ES-I3 (cell line): ENCODE results near the gene SMIM5.

Source experiments
- H3K36me3 ChIP-seq: 2 replicates; pipeline ENCODE4 v1.6.1; 2013; ENCODE audit warnings: mild to moderate bottlenecking, low read length, control low read depth, moderate library complexity; ENCODE audit not compliant: insufficient read depth
- H3K4me1 ChIP-seq: 2 replicates; pipeline ENCODE4 v1.6.1; 2013; ENCODE audit warnings: mild to moderate bottlenecking, control low read depth, low read length; ENCODE audit not compliant: insufficient read depth
- H3K9ac ChIP-seq: 2 replicates; pipeline ENCODE4 v1.6.1; 2013; ENCODE audit warnings: low read depth, mild to moderate bottlenecking, low read length, moderate library complexity
- H3K9me3 ChIP-seq: 2 replicates; pipeline ENCODE4 v1.6.1; 2013; ENCODE audit warnings: mild to moderate bottlenecking, low read length, moderate library complexity; ENCODE audit not compliant: control insufficient read depth, insufficient read depth

The SMIM5 gene

DNA sequence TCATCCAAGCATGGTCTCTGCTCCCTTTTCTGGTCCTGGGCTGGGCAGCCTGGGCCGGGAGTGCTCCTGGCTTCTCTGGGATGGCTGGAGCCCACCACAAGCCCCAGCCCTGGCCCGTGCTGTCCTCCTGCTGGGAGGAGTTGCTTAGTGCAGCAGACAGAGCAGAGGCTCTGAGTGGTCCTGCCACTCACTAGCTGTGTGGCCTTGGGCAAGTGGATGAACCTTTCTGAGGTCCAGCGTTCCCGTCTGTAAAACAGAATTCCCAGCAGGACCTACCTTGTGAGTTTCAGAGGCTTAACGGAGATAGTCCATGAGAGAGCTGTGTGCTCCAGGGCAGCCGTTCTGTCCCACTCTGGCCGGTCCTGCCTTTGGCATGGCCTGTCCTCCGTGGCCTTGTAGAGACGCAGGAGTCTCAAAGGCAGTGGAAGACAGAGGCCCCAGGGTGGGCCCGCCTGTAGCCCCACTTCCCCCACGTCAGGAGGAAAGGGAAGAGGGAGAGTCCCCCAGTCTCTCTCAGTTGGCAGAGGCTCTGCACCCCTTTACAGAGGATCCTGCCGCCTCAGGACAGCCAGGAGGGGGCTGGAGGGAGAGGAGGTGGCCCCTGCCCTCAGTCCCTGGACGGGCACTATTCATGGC, 37.8 kb upstream of the SMIM5 start:
- Histone ChIP-seq H3K36me3 (no peaks in the 10 kb centered on the region), H3K9me3 (no peaks in the 10 kb centered on the region), H3K9ac (no peak overlapping the region), H3K4me1 (no peaks in the 10 kb centered on the region)

DNA sequence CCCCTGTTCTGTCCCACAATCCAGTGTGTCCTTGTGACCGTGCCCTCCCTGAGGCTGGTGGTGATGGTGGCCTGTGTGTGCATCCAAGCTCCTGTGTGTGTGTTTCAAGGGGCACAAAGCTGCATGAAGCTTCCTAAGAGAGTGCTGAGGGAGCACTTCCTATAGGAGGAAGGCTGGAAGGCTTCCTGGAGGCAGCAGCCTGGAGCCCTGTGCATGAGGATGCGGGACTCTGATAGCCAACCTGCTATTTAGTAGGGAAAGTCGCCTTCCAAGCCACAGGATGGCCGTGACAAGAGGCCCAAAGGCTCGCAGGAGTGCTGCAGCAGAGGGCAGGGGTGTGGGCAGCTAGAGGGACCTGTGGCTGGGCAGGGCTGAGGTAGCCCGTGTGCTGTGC, 37.3 kb upstream of the SMIM5 start:
- no peak overlapping the region for H3K9ac ChIP-seq

DNA sequence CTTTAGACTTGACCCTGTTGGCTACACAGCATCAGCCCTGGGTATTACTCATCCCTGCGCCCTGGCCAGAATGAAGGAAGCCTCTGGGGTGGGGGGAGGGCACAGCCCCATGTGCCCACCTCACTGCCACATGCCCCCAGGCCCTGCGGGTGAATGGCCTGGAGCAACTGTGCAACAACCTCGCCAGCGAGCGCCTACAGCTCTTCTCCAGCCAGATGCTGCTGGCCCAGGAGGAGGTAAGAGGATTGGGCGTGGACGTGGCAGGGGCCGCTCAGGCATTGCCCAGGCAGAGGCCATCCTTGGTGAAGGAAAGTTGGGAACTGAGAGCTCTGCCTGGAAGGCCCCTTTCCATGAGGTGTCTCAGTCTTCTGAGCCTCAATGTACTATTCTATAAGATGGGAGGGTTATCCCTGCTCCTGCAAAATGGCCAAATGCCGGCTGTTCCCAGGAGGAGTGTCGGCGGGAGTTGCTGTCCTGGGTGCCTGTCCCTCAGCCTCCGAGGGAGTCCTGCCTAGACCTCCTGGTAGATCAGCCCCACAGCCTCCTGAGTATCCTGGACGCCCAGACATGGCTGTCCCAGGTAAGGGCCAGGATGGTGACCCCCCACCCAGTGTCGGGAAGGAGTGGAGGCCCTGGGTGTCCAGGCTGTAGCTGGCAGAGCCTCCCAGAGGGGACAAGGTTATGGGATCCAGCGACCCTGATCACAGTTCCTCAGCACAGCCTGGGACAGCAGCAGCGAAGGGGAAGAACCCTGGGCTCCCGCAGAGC, 36.7 kb upstream of the SMIM5 start:
- Histone ChIP-seq H3K36me3 (no peaks in the 10 kb centered on the region), H3K4me1 (no peaks in the 10 kb centered on the region), H3K9me3 (no peaks in the 10 kb centered on the region), H3K9ac (no peak overlapping the region)

More for the DNA sequence above, 37.3 kb upstream of the SMIM5 start:
- H3K9me3 ChIP-seq: no peaks in the 10 kb centered on the region
- H3K4me1 ChIP-seq: no peaks in the 10 kb centered on the region
- H3K36me3 ChIP-seq: no peaks in the 10 kb centered on the region

DNA sequence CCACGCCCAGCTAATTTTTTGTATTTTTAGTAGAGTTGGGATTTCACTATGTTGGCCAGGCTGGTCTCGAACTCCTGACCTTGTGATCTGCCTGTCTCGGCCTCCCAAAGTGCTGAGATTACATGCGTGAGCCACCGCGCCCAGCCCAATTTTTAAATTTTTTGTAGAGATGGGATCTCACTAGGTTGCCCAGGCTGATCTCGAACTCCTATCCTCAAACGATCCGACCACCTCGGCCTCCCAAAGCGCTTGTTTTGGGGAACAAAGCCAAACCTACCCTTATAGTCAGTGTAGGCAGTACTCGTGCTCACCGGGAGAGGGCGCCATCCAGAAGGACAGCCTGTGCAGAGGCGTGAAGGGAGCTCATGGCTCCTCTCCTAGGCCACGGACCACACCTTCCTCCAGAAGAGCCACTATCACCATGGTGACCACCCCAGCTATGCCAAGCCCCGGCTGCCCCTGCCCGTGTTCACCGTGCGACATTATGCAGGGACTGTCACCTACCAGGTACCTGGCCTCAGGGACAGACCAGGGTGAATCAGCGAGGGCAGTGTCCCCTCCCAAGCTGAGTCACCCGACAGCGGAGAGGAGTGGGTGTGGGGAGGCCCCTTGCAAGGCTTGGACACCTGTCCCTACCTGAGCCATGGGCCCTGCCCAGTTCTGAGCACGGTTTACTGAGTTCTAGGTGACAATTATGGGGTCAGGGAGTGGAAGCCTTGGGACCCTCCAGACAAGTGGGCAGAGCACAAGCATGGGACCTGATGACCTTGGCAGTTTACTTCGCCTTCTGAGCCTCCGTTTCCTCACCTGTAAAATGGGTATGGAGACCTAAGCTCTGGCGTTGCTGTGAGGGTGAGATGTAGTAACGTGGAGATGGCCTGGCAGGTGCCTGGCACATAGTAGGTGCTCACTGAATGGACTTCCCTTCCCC, 31.9 kb upstream of the SMIM5 start:
- Histone ChIP-seq H3K9me3 (no peaks in the 10 kb centered on the region), H3K9ac (no peak overlapping the region), H3K36me3 (no peaks in the 10 kb centered on the region), H3K4me1 (no peaks in the 10 kb centered on the region)

DNA sequence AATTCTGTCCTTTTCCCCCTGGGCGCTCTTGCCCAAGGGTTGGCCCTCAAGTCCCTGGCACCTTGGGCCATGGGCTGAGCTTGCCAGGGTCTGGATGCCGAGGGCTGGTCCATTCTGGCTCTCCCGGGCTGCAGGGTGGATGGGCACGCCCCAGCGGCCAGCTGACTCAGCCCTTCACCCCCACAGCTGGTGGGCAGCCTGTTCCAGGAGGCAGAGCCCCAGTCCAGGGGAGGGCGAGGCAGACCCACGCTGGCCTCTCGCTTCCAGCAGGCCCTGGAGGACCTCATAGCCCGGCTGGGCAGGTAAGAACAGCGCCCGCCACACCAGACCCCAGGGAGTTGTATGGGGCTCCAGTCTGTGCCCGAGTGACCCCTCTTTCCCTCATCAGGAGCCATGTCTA, 30.6 kb upstream of the SMIM5 start:
- Histone ChIP-seq H3K4me1 (no peaks in the 10 kb centered on the region), H3K9me3 (no peaks in the 10 kb centered on the region), H3K36me3 (no peaks in the 10 kb centered on the region), H3K9ac (no peak overlapping the region)

DNA sequence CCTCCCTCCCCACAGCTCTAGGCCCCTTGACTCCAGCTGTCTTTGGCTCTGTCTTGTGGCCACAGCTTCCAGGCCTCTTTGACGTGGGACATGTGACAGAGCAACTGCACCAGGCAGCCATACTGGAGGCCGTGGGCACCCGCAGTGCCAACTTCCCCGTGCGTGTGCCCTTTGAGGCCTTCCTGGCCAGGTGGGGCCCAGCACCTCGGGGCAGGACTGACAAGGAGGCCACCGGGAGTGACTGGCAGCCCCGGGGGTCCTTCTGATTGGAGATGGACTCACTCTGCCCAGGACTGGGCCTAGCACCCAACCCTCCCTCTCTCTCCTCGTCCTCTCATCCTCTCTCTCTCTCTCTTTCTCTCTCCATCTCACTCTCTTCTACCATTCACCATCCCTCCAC, 30.1 kb upstream of the SMIM5 start:
- no peaks in the 10 kb centered on the region for H3K9me3 ChIP-seq
- H3K9ac ChIP-seq: no peak overlapping the region
- no peaks in the 10 kb centered on the region for H3K4me1 ChIP-seq
- no peaks in the 10 kb centered on the region for H3K36me3 ChIP-seq

DNA sequence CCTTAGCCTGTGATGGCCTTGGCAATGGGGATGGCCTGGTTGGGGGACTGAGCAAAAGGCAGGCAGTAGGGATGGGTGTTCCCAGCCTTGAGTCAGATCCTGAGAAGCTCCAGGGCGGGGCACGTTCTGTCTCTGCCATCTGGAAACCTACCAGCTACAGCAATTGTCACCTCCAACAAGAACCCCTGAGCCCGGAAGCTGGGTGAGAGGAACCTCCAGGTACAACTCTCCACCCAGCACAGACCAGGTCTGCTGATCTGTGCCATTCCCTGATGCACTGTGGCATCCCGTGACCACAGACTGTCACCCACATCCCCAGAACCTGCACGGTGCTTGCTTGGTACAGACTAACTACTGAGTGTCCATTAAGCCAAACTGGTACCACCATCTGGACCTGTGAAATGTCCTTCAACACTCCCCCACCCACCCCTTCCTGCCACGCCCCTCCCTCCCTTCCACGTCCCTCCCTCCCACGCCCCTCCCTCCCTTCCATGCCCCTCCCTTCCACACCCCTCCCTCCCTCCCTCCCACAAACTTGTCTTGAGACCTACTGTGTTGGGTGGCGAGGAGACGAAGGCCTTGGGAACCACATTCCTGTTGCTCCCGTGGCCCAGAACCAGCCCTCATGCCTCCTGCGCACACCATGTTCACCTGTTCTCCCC, 29.1 kb upstream of the SMIM5 start:
- H3K36me3 ChIP-seq: no peaks in the 10 kb centered on the region
- no peaks in the 10 kb centered on the region for H3K9me3 ChIP-seq
- no peak overlapping the region for H3K9ac ChIP-seq
- no peaks in the 10 kb centered on the region for H3K4me1 ChIP-seq

DNA sequence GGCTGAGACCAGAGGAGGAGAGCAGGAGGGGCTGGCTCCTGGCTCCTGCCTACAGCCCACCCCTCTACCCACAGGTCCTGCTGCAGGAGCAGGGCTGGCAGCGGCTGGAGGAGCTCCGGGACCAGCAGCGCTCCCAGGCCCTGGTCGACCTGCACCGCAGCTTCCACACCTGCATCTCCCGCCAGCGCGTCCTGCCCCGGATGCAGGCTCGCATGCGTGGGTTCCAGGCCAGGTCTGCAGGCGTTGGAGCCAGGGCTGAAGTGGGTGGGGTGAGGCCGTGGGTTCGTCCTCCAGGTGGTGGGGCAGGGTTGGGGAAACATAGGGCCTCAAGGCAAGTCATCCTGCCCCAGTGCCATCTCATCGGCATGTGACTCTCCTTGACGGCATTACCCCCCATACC, 27.4 kb upstream of the SMIM5 start:
- Histone ChIP-seq H3K9me3 (no peaks in the 10 kb centered on the region), H3K36me3 (no peaks in the 10 kb centered on the region), H3K9ac (no peak overlapping the region), H3K4me1 (no peaks in the 10 kb centered on the region)

DNA sequence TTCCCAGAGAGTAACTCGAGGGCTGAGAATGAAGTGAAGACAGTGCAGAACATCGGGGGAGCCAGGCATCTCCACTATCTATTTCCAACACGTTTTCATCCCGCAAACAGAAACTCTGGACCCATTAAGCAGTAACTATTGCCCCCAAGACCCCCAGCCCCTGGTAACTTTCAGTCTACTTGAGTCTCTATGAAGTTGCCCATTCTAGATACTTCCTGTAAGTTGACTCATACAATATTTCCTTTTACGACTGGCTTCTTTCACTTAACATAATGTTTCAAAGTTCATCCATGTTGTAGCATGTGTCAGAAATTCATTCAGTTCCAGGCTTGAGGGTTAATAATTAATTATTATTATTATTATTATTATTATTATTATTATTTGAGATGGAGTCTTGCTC, 26.1 kb upstream of the SMIM5 start:
- Histone ChIP-seq H3K9me3 (no peaks in the 10 kb centered on the region), H3K9ac (no peak overlapping the region), H3K4me1 (no peaks in the 10 kb centered on the region), H3K36me3 (no peaks in the 10 kb centered on the region)

DNA sequence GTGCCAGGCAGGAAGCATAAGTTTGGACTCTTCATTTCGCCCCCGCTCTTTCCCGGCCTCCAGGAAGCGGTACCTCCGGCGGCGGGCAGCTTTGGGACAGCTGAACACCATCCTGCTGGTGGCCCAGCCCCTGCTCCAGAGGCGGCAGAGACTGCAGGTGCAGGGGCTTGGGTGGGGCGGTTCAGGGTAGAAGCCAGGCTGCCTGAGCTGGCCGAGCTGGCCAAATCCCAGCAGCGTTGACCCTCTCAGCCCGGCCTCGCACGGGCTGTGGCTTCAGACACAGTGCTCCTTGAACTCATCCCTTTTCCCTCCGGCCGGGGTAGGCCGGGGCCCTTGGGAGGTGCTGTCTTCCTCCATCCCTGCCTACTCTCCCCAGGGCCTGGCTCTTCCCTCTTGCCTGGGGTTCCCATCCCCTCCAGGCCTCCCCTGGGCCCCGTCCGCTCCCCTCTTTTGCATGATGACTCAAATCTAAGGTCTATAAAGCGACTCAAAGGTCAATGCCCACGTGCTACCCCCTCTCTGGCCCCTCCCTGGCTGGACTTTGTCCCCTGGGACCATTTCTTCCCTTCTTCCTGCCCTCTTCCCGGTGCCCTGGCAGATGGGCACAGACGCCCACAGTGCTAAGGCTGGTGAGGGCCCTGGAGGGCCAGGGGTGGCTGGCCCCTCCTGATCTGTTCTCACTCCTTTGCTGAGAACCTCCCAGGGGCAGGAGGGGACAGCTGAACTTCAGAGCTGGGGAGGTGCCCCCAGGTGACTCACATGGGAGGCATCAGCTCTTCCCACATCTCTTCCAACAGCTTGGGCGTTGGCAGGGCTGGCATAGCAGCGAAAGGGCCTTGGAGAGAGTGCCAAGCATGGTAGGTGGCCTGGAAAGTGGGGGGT, 22.9 kb upstream of the SMIM5 start:
- Histone ChIP-seq H3K9ac (no peak overlapping the region), H3K36me3 (no peaks in the 10 kb centered on the region), H3K9me3 (no peaks in the 10 kb centered on the region), H3K4me1 (no peaks in the 10 kb centered on the region)

DNA sequence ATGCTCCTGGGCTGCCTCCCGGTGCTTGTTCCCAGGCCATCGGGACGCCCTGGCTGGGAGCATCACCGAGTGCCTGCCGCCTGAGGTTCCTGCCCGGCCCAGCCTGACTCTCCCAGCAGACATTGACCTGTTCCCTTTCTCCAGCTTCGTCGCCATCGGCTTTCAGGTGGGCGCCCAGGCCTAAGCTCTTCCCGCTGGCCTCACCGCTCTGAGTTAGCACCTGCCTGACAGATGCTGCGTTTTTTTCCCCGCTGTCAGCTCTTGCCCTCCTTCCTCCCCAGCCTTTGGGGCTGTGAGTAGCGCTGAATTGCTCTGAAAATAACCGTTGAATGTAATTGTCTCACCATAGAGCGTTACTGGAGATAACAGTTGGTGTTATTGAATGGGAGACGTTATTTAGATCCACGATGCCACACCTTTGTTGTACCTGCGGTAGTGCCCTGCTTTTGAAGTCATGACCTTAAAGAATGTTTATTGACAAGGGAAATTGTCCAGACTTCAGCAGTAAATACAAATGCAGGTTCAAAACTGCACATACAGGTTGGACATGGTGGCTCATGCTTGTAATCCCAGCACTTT, 21.3 kb upstream of the SMIM5 start:
- Histone ChIP-seq H3K4me1 (no peaks in the 10 kb centered on the region), H3K36me3 (no peaks in the 10 kb centered on the region), H3K9ac (no peak overlapping the region), H3K9me3 (no peaks in the 10 kb centered on the region)

DNA sequence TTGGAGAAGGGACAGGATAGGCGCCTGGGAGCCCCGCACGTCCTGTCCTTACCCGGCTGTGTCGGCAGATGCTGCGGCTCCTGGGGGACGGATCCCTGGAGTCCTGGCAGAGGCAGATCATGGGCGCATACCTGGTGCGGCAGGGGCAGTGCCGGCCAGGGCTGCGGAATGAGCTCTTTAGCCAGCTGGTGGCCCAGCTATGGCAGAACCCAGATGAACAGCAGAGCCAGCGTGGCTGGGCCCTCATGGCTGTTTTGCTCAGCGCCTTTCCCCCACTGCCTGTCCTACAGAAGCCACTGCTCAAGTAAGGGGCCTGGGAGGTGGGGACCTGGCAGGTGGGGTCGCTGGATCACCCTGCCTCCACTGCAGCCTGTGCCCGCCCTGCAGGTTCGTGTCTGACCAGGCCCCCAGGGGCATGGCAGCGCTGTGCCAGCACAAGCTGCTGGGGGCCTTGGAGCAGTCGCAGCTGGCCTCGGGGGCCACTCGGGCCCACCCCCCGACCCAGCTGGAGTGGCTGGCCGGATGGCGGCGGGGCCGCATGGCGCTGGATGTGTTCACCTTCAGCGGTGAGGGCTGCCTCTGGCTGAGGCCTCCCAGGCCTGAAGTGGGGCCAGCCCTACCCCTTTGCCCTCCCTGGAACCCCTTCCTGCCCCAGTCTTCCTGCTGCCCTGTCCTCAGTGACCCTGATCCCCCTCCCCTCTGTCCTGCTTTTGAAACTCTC, 20.2 kb upstream of the SMIM5 start:
- no peak overlapping the region for H3K9ac ChIP-seq
- no peaks in the 10 kb centered on the region for H3K9me3 ChIP-seq
- no peaks in the 10 kb centered on the region for H3K36me3 ChIP-seq
- H3K4me1 ChIP-seq: no peaks in the 10 kb centered on the region

DNA sequence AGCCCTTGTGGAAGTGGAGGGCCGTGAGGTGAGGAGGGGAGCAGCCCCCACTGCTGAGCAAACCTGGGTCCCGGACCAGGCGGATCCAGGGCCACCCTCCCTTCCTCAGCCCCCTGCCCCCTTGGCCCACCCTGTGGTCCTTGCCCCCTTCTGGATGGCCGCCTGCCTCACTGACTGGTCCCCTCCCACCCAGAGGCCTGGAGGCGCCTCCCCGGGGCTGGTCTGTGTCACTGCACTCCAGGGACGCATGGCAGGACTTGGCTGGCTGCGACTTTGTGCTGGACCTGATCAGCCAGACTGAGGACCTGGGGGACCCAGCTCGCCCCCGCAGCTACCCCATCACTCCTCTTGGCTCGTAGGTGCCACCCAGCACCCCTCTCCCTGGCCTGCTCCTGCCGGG, 19.2 kb upstream of the SMIM5 start:
- no peak overlapping the region for H3K9ac ChIP-seq
- H3K4me1 ChIP-seq: no peaks in the 10 kb centered on the region
- no peaks in the 10 kb centered on the region for H3K9me3 ChIP-seq
- no peaks in the 10 kb centered on the region for H3K36me3 ChIP-seq
